Measurements from ENCODE around the gene TMEM131L.

The TMEM131L gene

GRCh38 chr4:153610623-153611376 lies 144.6 kb downstream of the TMEM131L start:
- Histone ChIP-seq H3K79me1 (ENCODE audit: low read length) (no peaks in the 10 kb centered on the region), H3K27ac (ENCODE audit: low read depth, low read length) (no peak overlapping the region), H3K27me3 (ENCODE audit: insufficient read depth, low read length, poor library complexity) (no peaks in the 10 kb centered on the region), H3K36me3 (ENCODE audit: control insufficient read depth, insufficient read depth, low read length) (no peaks in the 10 kb centered on the region), H2AK5ac (ENCODE audit: low read length) (no peak overlapping the region), H3K18ac (ENCODE audit: low read length) (no peak overlapping the region), H3K9ac (ENCODE audit: low read length) (no peak overlapping the region), H4K5ac (ENCODE audit: low read length) (no peak overlapping the region), H4K8ac (ENCODE audit: low read depth, low read length) (no peak overlapping the region), H3K79me2 (ENCODE audit: control insufficient read depth, insufficient read depth, low read length) (no peaks in the 10 kb centered on the region), H2BK120ac (ENCODE audit: low read depth, low read length) (no peak overlapping the region), H3K4me1 (ENCODE audit: control insufficient read depth, low read depth, low read length) (no peaks in the 10 kb centered on the region), H2BK15ac (replicated peaks; ENCODE audit: low read depth) (no peak overlapping the region), H3K4ac (ENCODE audit: low read depth, low read length) (no peak overlapping the region), H2BK5ac (ENCODE audit: low read length) (no peak overlapping the region), H3K23ac (ENCODE audit: low read length) (no peak overlapping the region), H3K56ac (ENCODE audit: low read length) (no peak overlapping the region), H3K4me3 (ENCODE audit: low read length) (no peak overlapping the region), H3K4me2 (ENCODE audit: low read length) (no peak overlapping the region)
- DNase-seq = peak; percentile 7
- WGBS (ENCODE audit: extremely low coverage, insufficient coverage, low lambda C conversion rate) = no CpG with 5 or more reads among the region's 5 CpGs

- Histone ChIP-seq H3K79me2 (ENCODE audit: control insufficient read depth, insufficient read depth, low read length) (no peaks in the 10 kb centered on the region), H4K5ac (ENCODE audit: low read length) (no peak overlapping the region), H2BK120ac (ENCODE audit: low read depth, low read length) (no peak overlapping the region), H3K36me3 (ENCODE audit: control insufficient read depth, insufficient read depth, low read length) (no peaks in the 10 kb centered on the region), H3K4me3 (ENCODE audit: low read length) (no peak overlapping the region), H2AK5ac (ENCODE audit: low read length) (no peak overlapping the region), H3K23ac (ENCODE audit: low read length) (no peak overlapping the region), H4K8ac (ENCODE audit: low read depth, low read length) (no peak overlapping the region), H3K9ac (ENCODE audit: low read length) (no peak overlapping the region), H3K4me2 (ENCODE audit: low read length) (no peak overlapping the region), H3K4me1 (ENCODE audit: control insufficient read depth, low read depth, low read length) (no peaks in the 10 kb centered on the region), H3K4ac (ENCODE audit: low read depth, low read length) (no peak overlapping the region), H3K27ac (ENCODE audit: low read depth, low read length) (no peak overlapping the region), H3K18ac (ENCODE audit: low read length) (no peak overlapping the region), H2BK15ac (replicated peaks; ENCODE audit: low read depth) (no peak overlapping the region), H3K27me3 (ENCODE audit: insufficient read depth, low read length, poor library complexity) (no peaks in the 10 kb centered on the region), H3K56ac (ENCODE audit: low read length) (no peak overlapping the region), H3K79me1 (ENCODE audit: low read length) (no peaks in the 10 kb centered on the region), H2BK5ac (ENCODE audit: low read length) (no peak overlapping the region)
- WGBS (ENCODE audit: extremely low coverage, insufficient coverage, low lambda C conversion rate) = no CpG with 5 or more reads among the region's 3 CpGs
- no peak for DNase-seq
Observed at GRCh38 chr4:153611679-153612078, 145.5 kb downstream of the TMEM131L start.

- no peak for DNase-seq
- no peak overlapping the region for H2BK15ac ChIP-seq (replicated peaks; ENCODE audit: low read depth)
- no peaks in the 10 kb centered on the region for H3K27me3 ChIP-seq (ENCODE audit: insufficient read depth, low read length, poor library complexity)
- H4K5ac ChIP-seq (ENCODE audit: low read length) = no peak overlapping the region
- H3K4me2 ChIP-seq (ENCODE audit: low read length) = no peak overlapping the region
- H3K18ac ChIP-seq (ENCODE audit: low read length) = no peak overlapping the region
- no peak overlapping the region for H3K56ac ChIP-seq (ENCODE audit: low read length)
- H3K27ac ChIP-seq (ENCODE audit: low read depth, low read length) = no peak overlapping the region
- no peak overlapping the region for H2BK120ac ChIP-seq (ENCODE audit: low read depth, low read length)
- no peak overlapping the region for H3K23ac ChIP-seq (ENCODE audit: low read length)
- H3K4ac ChIP-seq (ENCODE audit: low read depth, low read length) = no peak overlapping the region
- no CpG with 5 or more reads among the region's 2 CpGs for WGBS (ENCODE audit: extremely low coverage, insufficient coverage, low lambda C conversion rate)
- H3K36me3 ChIP-seq (ENCODE audit: control insufficient read depth, insufficient read depth, low read length) = no peaks in the 10 kb centered on the region
- no peak overlapping the region for H3K4me3 ChIP-seq (ENCODE audit: low read length)
- no peak overlapping the region for H3K9ac ChIP-seq (ENCODE audit: low read length)
- H3K4me1 ChIP-seq (ENCODE audit: control insufficient read depth, low read depth, low read length) = no peaks in the 10 kb centered on the region
- no peaks in the 10 kb centered on the region for H3K79me2 ChIP-seq (ENCODE audit: control insufficient read depth, insufficient read depth, low read length)
- H3K79me1 ChIP-seq (ENCODE audit: low read length) = no peaks in the 10 kb centered on the region
- H2BK5ac ChIP-seq (ENCODE audit: low read length) = no peak overlapping the region
- no peak overlapping the region for H4K8ac ChIP-seq (ENCODE audit: low read depth, low read length)
- no peak overlapping the region for H2AK5ac ChIP-seq (ENCODE audit: low read length)
Observed at GRCh38 chr4:153612878-153613277, 146.7 kb downstream of the TMEM131L start.

- no peak overlapping the region for H3K4me2 ChIP-seq (ENCODE audit: low read length)
- WGBS (ENCODE audit: extremely low coverage, insufficient coverage, low lambda C conversion rate) = no CpG with 5 or more reads among the region's 8 CpGs
- H3K79me1 ChIP-seq (ENCODE audit: low read length) = no peaks in the 10 kb centered on the region
- no peak overlapping the region for H3K4me3 ChIP-seq (ENCODE audit: low read length)
- no peak for DNase-seq
- H3K9ac ChIP-seq (ENCODE audit: low read length) = no peak overlapping the region
- no peak overlapping the region for H2BK5ac ChIP-seq (ENCODE audit: low read length)
- H3K79me2 ChIP-seq (ENCODE audit: control insufficient read depth, insufficient read depth, low read length) = no peaks in the 10 kb centered on the region
- no peak overlapping the region for H2AK5ac ChIP-seq (ENCODE audit: low read length)
- H4K5ac ChIP-seq (ENCODE audit: low read length) = no peak overlapping the region
- H3K27me3 ChIP-seq (ENCODE audit: insufficient read depth, low read length, poor library complexity) = no peaks in the 10 kb centered on the region
- peaks cover 2% of the 10 kb centered on the region for H3K4me1 ChIP-seq (ENCODE audit: control insufficient read depth, low read depth, low read length)
- H3K23ac ChIP-seq (ENCODE audit: low read length) = no peak overlapping the region
- no peak overlapping the region for H2BK15ac ChIP-seq (replicated peaks; ENCODE audit: low read depth)
- H3K27ac ChIP-seq (ENCODE audit: low read depth, low read length) = no peak overlapping the region
- H3K36me3 ChIP-seq (ENCODE audit: control insufficient read depth, insufficient read depth, low read length) = no peaks in the 10 kb centered on the region
- no peak overlapping the region for H2BK120ac ChIP-seq (ENCODE audit: low read depth, low read length)
- no peak overlapping the region for H3K4ac ChIP-seq (ENCODE audit: low read depth, low read length)
- no peak overlapping the region for H3K18ac ChIP-seq (ENCODE audit: low read length)
- H3K56ac ChIP-seq (ENCODE audit: low read length) = no peak overlapping the region
- no peak overlapping the region for H4K8ac ChIP-seq (ENCODE audit: low read depth, low read length)
Observed at GRCh38 chr4:153616006-153616555, 149.9 kb downstream of the TMEM131L start.

GRCh38 chr4:153618833-153619232 lies 152.7 kb downstream of the TMEM131L start:
- Histone ChIP-seq H3K79me1 (ENCODE audit: low read length) (no peaks in the 10 kb centered on the region), H2BK120ac (ENCODE audit: low read depth, low read length) (no peak overlapping the region), H3K4ac (ENCODE audit: low read depth, low read length) (no peak overlapping the region), H3K79me2 (ENCODE audit: control insufficient read depth, insufficient read depth, low read length) (no peaks in the 10 kb centered on the region), H4K8ac (ENCODE audit: low read depth, low read length) (no peak overlapping the region), H3K36me3 (ENCODE audit: control insufficient read depth, insufficient read depth, low read length) (no peaks in the 10 kb centered on the region), H2BK5ac (ENCODE audit: low read length) (no peak overlapping the region), H2AK5ac (ENCODE audit: low read length) (no peak overlapping the region), H3K27me3 (ENCODE audit: insufficient read depth, low read length, poor library complexity) (no peaks in the 10 kb centered on the region), H3K56ac (ENCODE audit: low read length) (no peak overlapping the region), H2BK15ac (replicated peaks; ENCODE audit: low read depth) (no peak overlapping the region), H3K18ac (ENCODE audit: low read length) (no peak overlapping the region), H3K23ac (ENCODE audit: low read length) (no peak overlapping the region), H3K9ac (ENCODE audit: low read length) (no peak overlapping the region), H3K4me3 (ENCODE audit: low read length) (no peak overlapping the region), H3K4me2 (ENCODE audit: low read length) (no peak overlapping the region), H3K4me1 (ENCODE audit: control insufficient read depth, low read depth, low read length) (peaks cover 2% of the 10 kb centered on the region), H3K27ac (ENCODE audit: low read depth, low read length) (no peak overlapping the region), H4K5ac (ENCODE audit: low read length) (no peak overlapping the region)
- peak; percentile 61 for DNase-seq
- no CpG with 5 or more reads among the region's 6 CpGs for WGBS (ENCODE audit: extremely low coverage, insufficient coverage, low lambda C conversion rate)

GRCh38 chr4:153619811-153620210 lies 153.7 kb downstream of the TMEM131L start:
- Histone ChIP-seq H3K79me2 (ENCODE audit: control insufficient read depth, insufficient read depth, low read length) (no peaks in the 10 kb centered on the region), H3K79me1 (ENCODE audit: low read length) (no peaks in the 10 kb centered on the region), H2AK5ac (ENCODE audit: low read length) (no peak overlapping the region), H3K4me3 (ENCODE audit: low read length) (no peak overlapping the region), H3K18ac (ENCODE audit: low read length) (no peak overlapping the region), H3K27me3 (ENCODE audit: insufficient read depth, low read length, poor library complexity) (no peaks in the 10 kb centered on the region), H3K56ac (ENCODE audit: low read length) (no peak overlapping the region), H3K4ac (ENCODE audit: low read depth, low read length) (no peak overlapping the region), H2BK15ac (replicated peaks; ENCODE audit: low read depth) (no peak overlapping the region), H2BK5ac (ENCODE audit: low read length) (no peak overlapping the region), H3K36me3 (ENCODE audit: control insufficient read depth, insufficient read depth, low read length) (no peaks in the 10 kb centered on the region), H4K5ac (ENCODE audit: low read length) (no peak overlapping the region), H3K27ac (ENCODE audit: low read depth, low read length) (no peak overlapping the region), H3K4me1 (ENCODE audit: control insufficient read depth, low read depth, low read length) (peaks cover 2% of the 10 kb centered on the region), H3K9ac (ENCODE audit: low read length) (no peak overlapping the region), H3K4me2 (ENCODE audit: low read length) (no peak overlapping the region), H4K8ac (ENCODE audit: low read depth, low read length) (no peak overlapping the region), H2BK120ac (ENCODE audit: low read depth, low read length) (no peak overlapping the region), H3K23ac (ENCODE audit: low read length) (no peak overlapping the region)
- WGBS (ENCODE audit: extremely low coverage, insufficient coverage, low lambda C conversion rate) = no CpG with 5 or more reads among the region's 2 CpGs
- DNase-seq = no peak

All from mesendoderm (in vitro differentiated cells).